DMS 273 treated with DMSO at 0.1 percent for 48 hours (cell line): ENCODE data around the gene OSCP1.

Experiments used
- DNase-seq: peaks from one replicate; lab custom pipeline; 2025; lab: John Stamatoyannopoulos, UW

OSCP1 gene

DNA sequence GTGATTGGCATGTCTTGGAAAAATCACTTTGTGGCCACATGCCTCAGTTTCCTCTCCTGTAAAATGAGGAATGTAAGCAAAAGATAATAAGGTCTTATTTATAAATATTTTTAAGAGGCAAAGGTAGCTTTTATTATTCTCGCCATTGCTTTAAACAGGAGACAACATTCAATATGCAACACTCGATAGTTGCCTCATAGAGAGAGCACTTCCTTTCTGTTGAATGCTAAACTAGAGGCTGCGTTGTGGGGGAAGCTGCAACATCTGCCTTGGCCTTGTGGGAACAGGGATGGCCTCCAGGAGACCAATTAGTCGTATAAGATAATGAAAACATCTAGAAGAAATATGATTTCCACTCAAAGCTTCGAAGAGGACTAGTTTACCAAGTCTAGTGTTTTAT lies 3.5 kb downstream of the OSCP1 start:
- DNase-seq, result no peak

- DNase-seq, result peak; percentile 15
Observed at GRCh38 chr1:36446271-36446670, 4.0 kb downstream of the OSCP1 start.

DNA sequence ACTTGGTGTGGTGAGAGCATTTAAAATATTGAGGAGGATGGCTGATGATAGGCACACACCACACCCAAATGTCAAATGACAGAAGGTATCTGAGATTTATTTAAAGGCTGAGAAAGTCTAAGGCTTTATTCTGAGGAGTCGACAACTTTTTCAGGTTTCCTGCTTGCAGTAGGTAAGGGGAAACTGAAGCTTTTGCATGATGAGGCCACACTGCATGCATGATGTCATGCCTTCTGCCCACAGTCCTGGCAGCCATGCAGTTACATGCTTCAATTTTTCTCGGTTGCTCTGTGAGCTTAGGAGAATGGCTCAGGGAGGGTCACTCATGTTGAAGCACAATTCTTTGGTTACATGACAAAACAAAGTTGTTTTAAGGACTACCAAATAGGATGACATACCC lies 7.0 kb downstream of the OSCP1 start:
- DNase-seq, result no peak

- DNase-seq, result no peak
Observed at GRCh38 chr1:36442337-36442736, 7.9 kb downstream of the OSCP1 start.

DNA sequence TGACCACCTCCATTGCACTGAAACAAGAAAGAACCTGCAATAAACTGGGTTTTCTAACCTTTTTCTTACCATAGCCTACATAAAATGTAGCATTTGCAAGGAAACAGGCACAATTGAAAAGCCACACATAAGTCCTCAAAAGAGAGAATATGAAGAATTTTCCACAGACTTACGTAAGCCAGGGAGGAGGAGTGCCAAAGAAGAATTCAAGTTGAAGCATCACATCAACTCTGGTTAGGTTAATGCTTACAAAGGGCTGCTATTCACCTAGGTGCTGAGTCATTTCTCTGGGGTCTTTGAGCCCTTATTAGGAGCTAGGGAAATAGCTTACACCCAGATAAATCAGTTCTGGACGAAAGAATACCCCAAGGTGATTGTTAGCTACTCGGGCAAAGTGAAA lies 9.6 kb downstream of the OSCP1 start:
- no peak for DNase-seq

DNA sequence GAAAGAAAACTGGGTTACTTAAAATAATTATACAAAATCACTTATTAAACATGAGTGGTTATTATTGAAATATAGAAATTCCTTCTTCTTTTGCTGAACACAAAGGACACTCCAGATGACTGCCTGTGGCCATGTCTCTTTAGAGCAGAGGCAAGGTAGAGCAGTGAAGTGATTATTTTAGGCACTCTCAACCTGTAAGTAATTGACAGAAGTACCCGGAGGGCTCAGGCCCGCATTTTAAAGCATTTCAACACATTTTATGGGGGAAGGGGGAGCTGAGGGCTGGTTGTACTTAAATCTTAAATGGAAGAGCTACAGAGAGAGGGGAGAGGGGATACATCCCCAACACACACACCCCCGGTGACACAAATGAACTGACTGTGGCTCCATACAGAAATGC lies 10.2 kb downstream of the OSCP1 start:
- DNase-seq, result no peak

GRCh38 chr1:36438715-36439114 lies 11.5 kb downstream of the OSCP1 start:
- no peak for DNase-seq

DNA sequence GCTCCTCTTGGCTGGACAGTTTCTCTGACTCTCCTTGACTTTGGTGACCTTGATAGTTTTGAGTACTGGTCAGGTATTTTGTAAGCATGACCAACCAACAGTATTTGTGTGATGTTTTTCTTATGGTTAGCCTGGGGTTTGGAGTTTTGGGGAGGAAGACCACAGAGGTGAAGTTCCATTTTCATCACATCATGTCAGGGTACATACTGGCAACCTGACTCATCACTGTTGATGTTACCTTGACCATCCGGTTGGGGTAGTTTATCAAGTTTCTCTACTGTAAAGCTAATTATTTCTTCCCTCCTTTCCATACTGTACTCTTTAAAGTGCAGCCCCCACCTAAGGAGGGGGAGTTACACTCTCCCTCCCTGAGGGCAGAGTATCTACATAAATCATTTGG lies 13.4 kb downstream of the OSCP1 start:
- no peak for DNase-seq

DNA sequence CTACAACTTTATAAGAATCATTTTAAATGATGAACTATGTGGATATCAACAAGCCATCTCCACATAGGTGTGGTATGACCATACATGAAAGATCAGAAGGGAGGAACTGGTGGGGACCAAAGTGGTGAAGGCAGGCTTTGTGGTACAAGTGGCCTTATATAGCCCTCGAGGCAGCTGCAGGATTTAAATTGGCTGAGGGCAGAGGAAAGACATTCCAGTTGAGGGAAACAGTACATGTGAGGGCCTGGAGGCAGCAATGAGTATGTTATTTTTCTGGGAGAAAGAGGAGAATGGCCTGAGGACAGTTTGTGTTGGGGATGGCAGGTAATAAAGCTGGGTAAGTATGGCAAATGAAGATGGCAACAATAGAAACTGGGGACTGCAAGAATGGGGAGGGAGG lies 17.1 kb downstream of the OSCP1 start:
- DNase-seq, result no peak

DNA sequence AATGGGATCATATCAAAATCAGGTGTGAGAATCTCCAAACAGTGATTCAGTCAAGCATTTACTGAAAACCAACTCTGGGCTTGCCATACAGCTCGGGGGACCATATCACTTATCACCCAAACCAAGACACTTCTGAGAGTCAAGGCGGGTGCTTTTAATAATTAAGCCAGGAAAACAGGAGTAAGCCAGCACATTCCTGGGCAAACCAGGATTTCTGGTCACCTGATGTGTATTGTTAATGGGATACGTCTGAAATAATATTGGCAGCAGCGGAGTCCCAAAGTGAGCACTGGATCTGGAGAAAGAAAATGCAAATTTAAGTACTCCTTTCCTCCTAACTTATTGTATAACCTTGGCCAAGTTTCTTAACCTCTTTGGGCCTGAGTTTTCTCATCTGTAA lies 17.6 kb downstream of the OSCP1 start:
- DNase-seq, result no peak

DNA sequence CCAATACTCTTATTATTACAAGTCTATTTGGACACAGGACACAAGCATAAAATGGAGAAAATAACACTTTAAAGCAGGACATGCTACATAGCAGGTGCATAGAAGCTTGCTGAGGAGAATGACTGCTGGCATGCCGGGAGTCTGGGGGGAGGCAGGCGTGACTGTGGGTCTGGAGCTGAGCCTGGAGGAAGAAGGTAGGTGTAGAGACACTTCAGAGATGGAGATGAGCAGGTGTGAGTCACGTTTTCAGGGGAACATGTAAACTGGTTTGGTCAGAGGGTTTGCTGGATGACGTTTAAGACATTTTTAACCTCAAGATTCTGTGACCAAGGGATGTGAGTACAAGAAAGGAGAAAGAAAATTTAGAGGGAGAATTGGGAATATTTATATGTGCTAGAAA lies 24.5 kb downstream of the OSCP1 start:
- DNase-seq, result no peak

GRCh38 chr1:36421649-36422048 lies 28.6 kb downstream of the OSCP1 start:
- DNase-seq, result no peak

GRCh38 chr1:36420836-36421317 lies 29.4 kb downstream of the OSCP1 start:
- peak; percentile 35 for DNase-seq

GRCh38 chr1:36420409-36420808 lies 29.8 kb downstream of the OSCP1 start:
- no peak for DNase-seq

- no peak for DNase-seq
Observed at GRCh38 chr1:36419569-36419968, 30.7 kb downstream of the OSCP1 start.

DNA sequence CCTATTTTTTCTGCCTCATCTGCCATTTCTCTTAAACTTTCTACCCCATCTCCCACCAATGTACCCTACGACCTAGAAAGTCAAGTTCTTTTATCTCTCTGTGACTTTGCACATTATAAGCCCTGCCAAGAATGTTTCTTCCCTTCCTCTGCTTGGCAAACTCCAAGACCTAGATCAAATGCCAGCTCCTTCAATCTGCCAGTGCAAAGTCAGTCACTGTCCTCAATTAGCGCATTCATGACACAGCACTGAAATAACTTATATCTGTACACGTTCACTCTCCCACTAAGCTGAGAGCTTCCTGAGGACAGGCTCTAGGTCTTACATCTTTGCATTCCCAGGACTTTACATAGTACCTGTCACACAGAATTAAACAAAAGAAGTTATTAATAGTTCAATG lies 31.1 kb downstream of the OSCP1 start:
- DNase-seq, result no peak

DNA sequence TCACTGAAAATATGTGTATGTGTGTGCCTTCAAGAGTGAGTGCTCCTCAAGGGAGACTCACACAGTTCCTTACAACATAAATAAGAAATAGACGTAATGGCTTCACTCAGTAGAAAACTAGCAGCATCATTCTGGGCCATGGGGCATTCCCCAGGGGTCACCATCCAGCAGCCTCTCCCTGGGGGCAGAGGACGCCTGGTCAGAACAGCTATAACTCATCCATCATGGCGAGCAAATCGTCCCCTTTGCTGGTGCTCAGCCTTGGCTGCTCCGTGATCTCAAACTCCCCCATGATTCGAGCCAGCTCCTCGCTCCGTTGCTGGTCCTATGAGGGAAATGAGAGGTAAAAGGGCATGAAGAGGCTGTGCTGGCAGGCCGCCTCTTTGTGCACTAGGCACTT lies 32.3 kb downstream of the OSCP1 start:
- DNase-seq, result no peak

DNA sequence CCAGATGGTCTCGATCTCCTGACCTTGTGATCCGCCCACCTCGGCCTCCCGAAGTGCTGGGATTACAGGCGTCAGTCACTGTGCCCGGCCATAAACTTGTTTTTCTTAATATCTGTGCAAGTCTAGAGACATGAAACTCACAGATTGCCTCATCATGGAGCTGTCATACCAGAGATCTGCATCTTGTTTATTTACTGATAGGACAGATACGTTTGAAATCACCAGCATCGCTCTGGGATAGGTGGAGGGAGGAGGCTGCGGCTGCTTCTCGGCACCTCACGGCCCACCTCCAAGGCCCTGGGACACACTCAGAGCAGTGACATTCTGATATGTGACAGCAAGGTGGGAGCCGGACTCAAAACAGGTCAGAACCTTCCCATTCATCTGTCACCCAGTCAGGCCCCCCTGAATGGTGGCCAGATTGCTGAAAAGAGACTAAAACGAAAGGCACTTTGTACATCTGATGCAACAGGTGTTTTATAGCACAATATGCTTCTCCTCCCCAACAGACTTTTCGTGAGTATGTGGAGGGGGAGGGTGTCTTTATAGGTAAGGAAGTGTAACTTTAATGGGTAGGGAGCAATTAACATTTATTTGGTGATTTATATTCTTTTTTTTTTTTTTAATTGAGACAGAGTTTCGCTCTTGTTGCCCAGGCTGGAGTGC lies 34.5 kb downstream of the OSCP1 start:
- no peak for DNase-seq

GRCh38 chr1:36414384-36414783 lies 35.9 kb downstream of the OSCP1 start:
- no peak for DNase-seq

- DNase-seq, result peak; percentile 31
Observed at GRCh38 chr1:36411674-36412648, 38.3 kb downstream of the OSCP1 start.

GRCh38 chr1:36408479-36408878 lies 41.8 kb downstream of the OSCP1 start:
- no peak for DNase-seq

GRCh38 chr1:36406440-36406839 lies 43.8 kb downstream of the OSCP1 start:
- no peak for DNase-seq

DNA sequence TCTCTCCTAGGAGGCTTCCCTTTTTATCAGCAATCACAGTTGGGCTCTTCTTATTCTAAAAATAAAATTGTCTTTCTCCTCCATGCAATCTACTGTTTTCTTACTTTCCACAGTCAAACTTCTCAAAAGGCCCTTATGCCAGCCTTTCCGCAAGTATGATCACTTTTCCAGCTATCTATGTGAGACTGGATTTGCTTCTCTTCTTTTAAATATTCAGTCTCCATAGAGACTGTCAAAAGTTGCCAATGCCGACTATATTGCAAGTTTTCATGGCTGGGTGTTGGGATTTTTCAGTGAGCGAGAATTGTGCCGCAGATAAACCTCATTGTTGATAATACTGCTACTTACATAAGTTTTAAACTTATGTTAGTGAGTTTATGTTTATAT lies 47.8 kb downstream of the OSCP1 start:
- DNase-seq, result no peak
